GM12892 (cell line): ENCODE measurements around the gene ZER1.

Experiments
- DNase-seq: peaks from one replicate; pipeline ENCODE4 v3.0.0; 2011; ENCODE audit not compliant: insufficient read length
- FAIRE-seq: peaks from 2 replicates; lab custom pipeline; 2011; peaks lifted over from hg19 to GRCh38; lab: Jason Lieb, UNC
- POLR2A ChIP-seq: IDR thresholded peaks from 2 replicates; pipeline ENCODE4 v1.6.1; 2011; ENCODE audit warnings: low read depth, low read length, control low read depth
- POLR2AphosphoS5 ChIP-seq: IDR thresholded peaks from 2 replicates; pipeline ENCODE4 v1.6.1; 2011; ENCODE audit warnings: low read depth, low read length, control low read depth
- TAF1 ChIP-seq: IDR thresholded peaks from 2 replicates; pipeline ENCODE4 v1.6.1; 2011; ENCODE audit warnings: low read depth, mild to moderate bottlenecking, control low read depth, low read length, borderline replicate concordance

ZER1 gene

GRCh38 chr9:128683340-128684064 is 88.2 kb downstream of the ZER1 start:
- DNase-seq (no peak), FAIRE-seq (peak; percentile 84)

More at GRCh38 chr9:128683340-128684064, 88.2 kb downstream of the ZER1 start:
- TF ChIP-seq TAF1 (no peak), POLR2A (peak; percentile 61; the same call in 1 of the 2 replicates), POLR2AphosphoS5 (no peak; the same call in 1 of the 2 replicates)
